GM19452 (cell line): ENCODE results near the gene HSD17B11.
"Not testable (repeated sequence)": the region's sequence is repeated elsewhere in the genome, so short reads cannot be mapped to it uniquely, and the experiment has no call there.

Experiments
- ATAC-seq: cut with Tn5 transposase; IDR thresholded peaks from one replicate; pipeline ENCODE4 v1.9.1; 2021; ENCODE audit not compliant: unreplicated experiment

The HSD17B11 gene

DNA sequence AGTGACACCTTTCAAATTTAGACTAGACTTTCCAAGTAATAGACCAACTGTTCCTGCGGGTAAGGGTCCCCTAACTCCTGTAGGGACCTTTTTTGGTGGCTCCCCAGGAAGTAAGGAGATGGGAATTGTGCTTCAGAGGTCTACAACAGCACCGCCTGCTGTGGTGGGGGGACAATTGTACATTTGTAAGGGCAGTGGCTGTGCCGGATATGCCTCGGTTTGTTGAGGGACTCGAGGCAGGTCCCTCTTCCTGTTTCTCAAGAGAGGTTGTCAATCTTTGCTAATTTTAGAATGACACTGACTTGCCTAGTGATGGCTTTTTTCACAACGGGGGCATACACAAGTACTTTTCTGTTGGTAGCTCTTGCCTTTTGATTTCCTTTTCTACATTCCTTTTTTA is 15.5 kb upstream of the HSD17B11 start:
- ATAC-seq = no peak

GRCh38 chr4:87405211-87405820 is 14.3 kb upstream of the HSD17B11 start:
- ATAC-seq = no peak

- not testable (repeated sequence) for ATAC-seq
Observed at GRCh38 chr4:87403732-87404131, 12.7 kb upstream of the HSD17B11 start.

GRCh38 chr4:87399954-87400353 is 9.0 kb upstream of the HSD17B11 start:
- no peak for ATAC-seq

GRCh38 chr4:87399148-87399547 is 8.2 kb upstream of the HSD17B11 start:
- no peak for ATAC-seq

GRCh38 chr4:87395851-87396250 is 4.9 kb upstream of the HSD17B11 start:
- not testable (repeated sequence) for ATAC-seq

- ATAC-seq = not testable (repeated sequence)
Observed at GRCh38 chr4:87395073-87395472, 4.1 kb upstream of the HSD17B11 start.

GRCh38 chr4:87392183-87392582 is 1.2 kb upstream of the HSD17B11 start:
- no peak for ATAC-seq

DNA sequence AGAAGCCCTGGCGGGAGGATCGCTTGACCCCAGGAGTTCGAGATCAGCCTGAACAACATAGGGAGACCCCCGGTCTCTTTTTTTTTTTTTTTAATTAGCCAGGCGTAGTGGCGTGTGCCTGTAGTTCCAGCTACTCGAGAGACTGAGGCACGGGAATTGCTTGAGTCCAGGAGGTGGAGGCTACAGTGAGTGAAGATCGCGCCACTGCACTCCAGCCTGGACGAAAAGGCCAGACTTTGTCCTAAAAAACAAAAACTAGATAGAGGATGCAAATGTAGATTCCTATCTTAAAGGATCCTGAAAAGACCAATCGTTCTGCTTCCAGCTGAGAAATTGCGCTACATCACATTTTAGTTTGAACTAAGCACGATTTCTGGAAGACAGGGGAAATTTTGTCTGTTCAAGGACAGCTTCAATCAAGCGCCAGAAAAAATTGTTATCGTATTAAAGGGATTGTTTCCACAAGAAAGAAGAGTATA is 627 bp upstream of the HSD17B11 start:
- ATAC-seq = no peak

GRCh38 chr4:87390551-87390890 is 467 bp downstream of the HSD17B11 start:
- no peak for ATAC-seq

GRCh38 chr4:87390055-87390454 is 933 bp downstream of the HSD17B11 start:
- not testable (repeated sequence) for ATAC-seq

DNA sequence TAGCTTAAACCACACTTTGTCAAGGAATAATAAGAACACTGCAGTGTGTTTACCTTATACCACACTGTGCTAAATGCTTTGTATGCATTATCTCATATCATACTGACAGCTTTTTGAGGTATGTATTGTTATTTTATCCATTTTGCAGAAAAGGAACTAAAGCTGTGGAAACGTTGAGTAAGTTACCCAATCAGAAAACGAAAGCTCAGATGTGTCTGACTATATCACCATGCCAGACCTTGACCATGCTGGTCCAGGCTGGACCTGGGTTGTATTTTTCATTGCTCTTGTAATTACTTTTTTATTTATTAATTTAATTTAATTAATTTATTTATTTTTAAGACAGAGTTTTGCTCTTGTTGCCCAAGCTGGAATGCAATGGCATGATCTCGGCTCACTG is 2.1 kb downstream of the HSD17B11 start:
- no peak for ATAC-seq

- no peak for ATAC-seq
Observed at GRCh38 chr4:87387237-87387636, 3.8 kb downstream of the HSD17B11 start.

- ATAC-seq = not testable (repeated sequence)
Observed at GRCh38 chr4:87384466-87385132, 6.4 kb downstream of the HSD17B11 start.

DNA sequence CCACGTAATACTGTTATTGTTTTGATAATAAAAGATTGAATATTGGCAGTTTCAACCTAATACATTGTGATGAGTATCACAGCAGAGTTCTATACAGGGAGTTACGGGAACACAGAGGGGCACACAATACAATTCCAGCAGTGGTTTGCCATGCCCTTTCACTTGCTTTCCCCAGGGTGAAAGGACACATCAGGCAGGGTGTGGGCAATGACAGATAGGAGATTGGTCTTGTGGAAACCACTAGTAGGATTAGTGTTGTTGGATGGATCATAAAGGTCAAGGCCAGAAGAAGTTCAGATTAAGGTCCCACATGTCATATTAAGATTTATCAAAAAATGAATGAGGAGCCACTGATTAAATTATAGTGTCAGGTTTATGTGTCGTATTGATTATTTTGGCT is 8.1 kb downstream of the HSD17B11 start:
- ATAC-seq = no peak

DNA sequence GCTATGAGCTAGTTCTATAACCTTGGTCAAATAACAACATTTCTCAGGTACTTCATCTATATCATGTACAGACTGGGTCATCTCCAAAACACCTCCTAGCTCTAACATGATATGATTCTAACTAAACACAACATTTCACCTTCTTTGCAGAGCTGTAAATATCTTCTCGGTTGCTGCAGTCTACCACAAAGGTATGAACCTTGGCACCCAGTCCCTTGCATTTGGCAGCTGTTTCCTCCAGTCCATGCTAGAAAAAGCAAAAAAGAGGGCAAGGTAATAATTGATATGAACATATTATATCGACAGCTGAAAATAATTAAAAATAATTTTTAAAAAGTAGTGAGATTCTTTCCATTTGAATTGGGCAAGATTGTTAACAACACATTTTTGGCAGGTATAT is 8.9 kb downstream of the HSD17B11 start:
- no peak for ATAC-seq

GRCh38 chr4:87377816-87378215 is 13.2 kb downstream of the HSD17B11 start:
- ATAC-seq = no peak

DNA sequence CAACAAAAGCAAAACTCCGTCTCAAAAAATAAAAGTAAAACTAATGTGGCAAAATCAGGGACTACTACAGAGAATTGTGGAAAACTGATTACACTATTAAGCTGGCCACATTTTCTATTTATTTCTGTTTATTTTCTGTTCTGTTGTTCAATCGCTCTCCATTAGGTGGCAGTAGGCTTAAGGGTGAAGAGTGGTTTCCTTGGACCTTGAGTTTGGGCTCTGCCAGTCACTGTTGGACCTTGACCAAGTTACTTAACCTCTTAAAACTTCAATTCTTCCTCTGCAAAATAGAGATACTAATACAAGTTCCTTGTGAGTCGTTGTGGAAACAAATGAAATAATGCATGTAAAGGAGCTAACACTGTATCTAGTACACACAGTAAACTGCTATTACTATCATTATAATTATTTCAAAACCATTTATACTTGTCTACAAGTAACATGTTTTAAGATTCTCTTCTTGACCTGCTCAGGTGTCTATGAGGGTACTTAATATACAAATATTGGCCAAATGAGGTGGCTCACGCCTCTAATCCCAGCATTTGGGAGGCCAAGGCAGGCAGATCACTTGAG is 15.2 kb downstream of the HSD17B11 start:
- no peak for ATAC-seq

- ATAC-seq = no peak
Observed at GRCh38 chr4:87370068-87370467, 20.9 kb downstream of the HSD17B11 start.

DNA sequence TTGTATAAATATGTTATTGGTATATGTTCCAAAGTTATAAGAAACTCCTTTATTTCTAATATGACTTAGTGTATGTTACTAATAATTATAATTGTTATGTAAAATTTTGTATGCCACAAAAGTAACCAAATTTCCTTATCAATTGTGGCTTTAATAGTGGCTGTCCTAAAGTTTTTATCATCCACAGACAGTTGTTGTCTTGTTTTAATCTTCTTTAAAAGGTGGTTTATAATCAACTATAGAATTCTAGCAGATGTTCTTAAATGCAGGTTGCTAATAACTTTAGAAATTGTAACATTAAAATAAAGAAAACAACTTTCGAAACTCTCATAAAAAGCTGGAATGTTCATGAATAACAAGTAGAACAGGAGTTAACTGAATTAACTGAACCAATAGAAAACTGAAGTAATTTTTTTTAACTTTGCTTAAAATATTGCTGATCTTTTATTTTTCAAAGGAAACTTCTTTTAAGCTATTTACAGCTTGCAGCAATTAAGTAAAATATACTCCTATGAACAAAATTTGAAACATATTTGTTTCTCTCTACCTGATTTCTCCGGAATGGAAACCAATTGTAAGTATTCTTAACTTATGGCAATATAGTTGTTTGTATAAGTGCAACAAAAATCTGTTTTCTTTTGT is 24.3 kb downstream of the HSD17B11 start:
- no peak for ATAC-seq

- no peak for ATAC-seq
Observed at GRCh38 chr4:87365348-87365747, 25.6 kb downstream of the HSD17B11 start.

- ATAC-seq = no peak
Observed at GRCh38 chr4:87363552-87363951, 27.4 kb downstream of the HSD17B11 start.
